Liver (tissue), 9 donors: ENCODE measurements around the gene GP1BB. TPM values are rescaled to one million over a fixed set of nuclear protein-coding genes. Genes with fewer than 3 reads are reported as not detected.

ENCODE experiments used
- DNase-seq: peaks from one replicate; pipeline ENCODE4 v3.0.0-alpha.2; 2017; ENCODE audit warnings: low spot score
- H3K27ac ChIP-seq, 2 donors: one replicate each; pipeline ENCODE4 v1.7.0; 2013; ENCODE audit warnings: inconsistent platforms in 2 of 2, low read length in 2 of 2, control low read depth in 1 of 2, low read depth in 1 of 2, mild to moderate bottlenecking in 1 of 2
- H3K27me3 ChIP-seq, 4 donors: one replicate each; pipeline versions ENCODE4 v1.6.1 to v1.7.0; 2013; ENCODE audit warnings: low read length in 3 of 4, inconsistent platforms in 1 of 4, mild to moderate bottlenecking in 1 of 4, moderate library complexity in 1 of 4; ENCODE audit not compliant: control insufficient read depth in 4 of 4, insufficient read depth in 4 of 4
- H3K36me3 ChIP-seq, 4 donors: one replicate each; pipeline versions ENCODE4 v1.6.1 to v1.7.0; 2013; ENCODE audit warnings: low read length in 3 of 4, mild to moderate bottlenecking in 3 of 4, low read depth in 1 of 4, moderate library complexity in 1 of 4; ENCODE audit not compliant: control insufficient read depth in 4 of 4, insufficient read depth in 3 of 4
- H3K4me1 ChIP-seq, 4 donors: one replicate each; pipeline versions ENCODE4 v1.6.1 to v1.7.0; 2013; ENCODE audit warnings: low read length in 3 of 4, mild to moderate bottlenecking in 3 of 4, moderate library complexity in 1 of 4; ENCODE audit not compliant: control insufficient read depth in 4 of 4, insufficient read depth in 4 of 4
- H3K4me3 ChIP-seq, 3 donors: one replicate each; pipeline versions ENCODE4 v1.6.1 to v1.7.0; 2013; ENCODE audit warnings: low read length in 3 of 3, control low read depth in 1 of 3, low read depth in 1 of 3, mild to moderate bottlenecking in 1 of 3
- H3K9ac ChIP-seq, 2 donors: one replicate each; pipeline ENCODE4 v1.7.0; 2013; ENCODE audit warnings: low read length in 2 of 2, mild to moderate bottlenecking in 2 of 2, moderate library complexity in 2 of 2, control low read depth in 1 of 2, low read depth in 1 of 2
- H3K9me3 ChIP-seq, 4 donors: one replicate each; pipeline versions ENCODE4 v1.6.1 to v1.7.0; 2013; ENCODE audit warnings: low read length in 3 of 4; ENCODE audit not compliant: control insufficient read depth in 4 of 4
- ATF3 ChIP-seq: IDR thresholded peaks from 2 replicates; pipeline ENCODE4 v1.6.1; 2016; ENCODE audit warnings: antibody characterized with exemption
- CTCF ChIP-seq: fragments of 150-350 bp; IDR thresholded peaks from 2 replicates; pipeline ENCODE4 v1.5.1; 2017; ENCODE audit warnings: improper control_type of control experiment, low read depth, low read length; ENCODE audit not compliant: missing input control
- EGR1 ChIP-seq, 2 donors: IDR thresholded peaks; 2 replicates each; pipeline ENCODE4 v1.6.1; 2016 to 2018; ENCODE audit warnings: antibody characterized with exemption in 2 of 2, low read depth in 2 of 2
- FOXA1 ChIP-seq: IDR thresholded peaks from 2 replicates; pipeline ENCODE4 v1.6.1; 2016; ENCODE audit warnings: antibody characterized with exemption
- FOXA2 ChIP-seq: IDR thresholded peaks from 2 replicates; pipeline ENCODE4 v1.6.1; 2016; ENCODE audit warnings: antibody characterized with exemption
- GABPA ChIP-seq, 2 donors: IDR thresholded peaks in 1 of 2; conservative IDR thresholded peaks in 1 of 2; 2 replicates each; pipeline ENCODE4 v1.6.1; 2016; ENCODE audit warnings: antibody characterized with exemption in 2 of 2, mild to moderate bottlenecking in 1 of 2, moderate library complexity in 1 of 2
- HNF4A ChIP-seq, 2 donors: conservative IDR thresholded peaks; 2 replicates each; pipeline ENCODE4 v1.6.1; 2016; ENCODE audit warnings: antibody characterized with exemption in 2 of 2, mild to moderate bottlenecking in 2 of 2
- HNF4G ChIP-seq: IDR thresholded peaks from 2 replicates; pipeline ENCODE4 v1.6.1; 2016; ENCODE audit warnings: antibody characterized with exemption
- JUND ChIP-seq, 2 donors: IDR thresholded peaks; 2 replicates each; pipeline ENCODE4 v1.6.1; 2016; ENCODE audit warnings: antibody characterized with exemption in 2 of 2
- MAX ChIP-seq: IDR thresholded peaks from 2 replicates; pipeline ENCODE4 v1.6.1; 2016; ENCODE audit warnings: antibody characterized with exemption
- NR2F2 ChIP-seq: IDR thresholded peaks from 2 replicates; pipeline ENCODE4 v1.6.1; 2016; ENCODE audit warnings: antibody characterized with exemption
- RAD21 ChIP-seq, 2 donors: IDR thresholded peaks; 2 replicates each; pipeline ENCODE4 v1.6.1; 2016; ENCODE audit warnings: antibody characterized with exemption in 2 of 2, mild to moderate bottlenecking in 2 of 2
- REST ChIP-seq: IDR thresholded peaks from 2 replicates; pipeline ENCODE4 v1.6.1; 2016; ENCODE audit warnings: antibody characterized with exemption, mild to moderate bottlenecking
- RXRA ChIP-seq, 2 donors: IDR thresholded peaks; 2 replicates each; pipeline ENCODE4 v1.6.1; 2017 to 2018; ENCODE audit warnings: antibody characterized with exemption in 2 of 2, mild to moderate bottlenecking in 1 of 2
- SP1 ChIP-seq: IDR thresholded peaks from 2 replicates; pipeline ENCODE4 v1.6.1; 2018; ENCODE audit warnings: antibody characterized with exemption, mild to moderate bottlenecking
- TAF1 ChIP-seq: conservative IDR thresholded peaks from 2 replicates; pipeline ENCODE4 v1.6.1; 2016; ENCODE audit warnings: antibody characterized with exemption, mild to moderate bottlenecking
- YY1 ChIP-seq: IDR thresholded peaks from 2 replicates; pipeline ENCODE4 v1.6.1; 2016; ENCODE audit warnings: antibody characterized with exemption, mild to moderate bottlenecking
- ZBTB33 ChIP-seq: IDR thresholded peaks from 2 replicates; pipeline ENCODE4 v1.6.1; 2016; ENCODE audit warnings: antibody characterized with exemption
- whole genome bisulfite sequencing: extraction: QIAGEN DNeasy Blood & Tissue Kit; methylation state at CpG from one replicate; pipeline ENCODE4 v1.1.7; 2013; 5-methylcytosine and 5-hydroxymethylcytosine counted together
- polyA plus RNA-seq, 2 donors: library from polyadenylated mRNA; stranded (reverse) in 1 of 2; unstranded in 1 of 2; fragments of 200-250 nt in 1 of 2; fragments of >200 nt in 1 of 2; fragmentation: Nextera tagmentation in 1 of 2; extraction: Ambion mirVana in 1 of 2; gene quantifications; one replicate each; pipeline versions ENCODE4 v1.2.1 to v1.2.3, GENCODE V29; 2013 to 2015
- total RNA-seq, 2 donors: library from RNA; depleted of rRNA; stranded (reverse); fragments of >200 nt; gene quantifications; one replicate each; pipeline ENCODE4 v1.2.3, GENCODE V29; 2014
- donor health status: healthy.
- donor health status: healthy.
- donor health status: healthy.
- donor health status: healthy.
- donor health status: healthy.

Gene GP1BB
- total and polyA plus RNA-seq, 4 donors = 0.38 to 5.7 (median 0.51) TPM; not detected in 1

GRCh38 chr22:19713650-19714311 lies 9.6 kb upstream of the GP1BB start:
- Histone ChIP-seq H3K27ac (no peak overlapping the region), H3K9me3 (no peaks in the 10 kb centered on the region), H3K4me1 (peaks cover 6 to 25% (median 15%) of the 10 kb centered on the region in 4 donors), H3K27me3 (no peaks in the 10 kb centered on the region), H3K36me3 (no peaks in the 10 kb centered on the region), H3K4me3 (peak overlapping the region in 1 of 3 donors; percentile 75), H3K9ac (no peak overlapping the region)
- WGBS = 27% methylated on average over 38 of the region's 38 CpGs
- no peak for DNase-seq
- TF ChIP-seq NR2F2 (no peak), YY1 (no peak), ATF3 (no peak), FOXA1 (no peak), RAD21 (IDR thresholded peaks at IDR 0.05) (no peak), REST (no peak), MAX (no peak), JUND (IDR thresholded peaks at IDR 0.05) (no peak), TAF1 (no peak), RXRA (IDR thresholded peaks at IDR 0.05) (no peak), EGR1 (IDR thresholded peaks at IDR 0.05; ENCODE audit: low read depth in 2 of 2) (no peak), FOXA2 (no peak), GABPA (IDR thresholded peaks at IDR 0.05 in 1 of 2, conservative IDR thresholded peaks at IDR 0.05 in 1 of 2) (no peak), HNF4G (no peak), CTCF (no peak)

- peaks cover 6 to 26% (median 16%) of the 10 kb centered on the region in 4 donors for H3K4me1 ChIP-seq
- H3K27me3 ChIP-seq = no peaks in the 10 kb centered on the region
- H3K9me3 ChIP-seq = no peaks in the 10 kb centered on the region
- no peaks in the 10 kb centered on the region for H3K36me3 ChIP-seq
- TF ChIP-seq MAX (no peak), YY1 (no peak), SP1 (no peak), TAF1 (no peak), FOXA1 (no peak), ZBTB33 (no peak), HNF4G (no peak), FOXA2 (no peak), ATF3 (no peak), HNF4A (conservative IDR thresholded peaks at IDR 0.05) (no peak), RXRA (IDR thresholded peaks at IDR 0.05) (no peak)
- H3K4me3 ChIP-seq = peak within 1 kb of the TSS in 2 of 3 donors; percentile 32 to 75
- 3% methylated on average over 106 of the region's 106 CpGs for WGBS
- H3K27ac ChIP-seq = no peak within 1 kb of the TSS
- no peak for DNase-seq
- no peak within 1 kb of the TSS for H3K9ac ChIP-seq
Measured at GRCh38 chr22:19714312-19715187, 8.8 kb upstream of the GP1BB start, which contains the start of gene SEPTIN5. Gene SEPTIN5, plus strand, starts transcription at chr22:19714503. Its CDS starts 86 bp downstream, at chr22:19714589.
